GM13976 (cell line): Measurements from ENCODE around the gene ASPM.

Source experiments
- DNase-seq: peaks from one replicate; pipeline ENCODE4 v3.0.0; 2012; ENCODE audit warnings: low spot score
- CTCF ChIP-seq: IDR thresholded peaks from 2 replicates; pipeline ENCODE4 v1.5.1; 2012; ENCODE audit warnings: borderline replicate concordance, mild to moderate bottlenecking; ENCODE audit not compliant: insufficient read depth; ENCODE audit errors: extremely low read depth, missing control alignments, control extremely low read depth
- in situ Hi-C: fragments of 300-500 bp; cut with MboI; formaldehyde crosslinking; loops from one replicate; pipeline ENCODE4 v1.12.0; 2022; ENCODE audit warnings: low sequenced_read_pairs, mixed read lengths, inconsistent platforms; ENCODE audit not compliant: unreplicated experiment

The ASPM gene

GRCh38 chr1:197170538-197170937 is 24.1 kb upstream of the ASPM start:
- in situ Hi-C loops: no loop called here
- no peak for DNase-seq
- TF ChIP-seq CTCF: no peak

GRCh38 chr1:197159461-197159860 is 13.0 kb upstream of the ASPM start:
- TF ChIP-seq CTCF: no peak
- in situ Hi-C loops: no loop called here
- no peak for DNase-seq

- TF ChIP-seq CTCF: no peak
- in situ Hi-C loops: no loop called here
- no peak for DNase-seq
These were observed 10.2 kb upstream of the ASPM start for GRCh38 chr1:197156692-197157091.

- no peak for TF ChIP-seq CTCF
- no peak for DNase-seq
- in situ Hi-C loops: no loop called here
These were observed 6.2 kb upstream of the ASPM start for GRCh38 chr1:197152662-197153061.

GRCh38 chr1:197151185-197151584 is 4.7 kb upstream of the ASPM start:
- TF ChIP-seq CTCF: no peak
- no peak for DNase-seq
- in situ Hi-C loops: no loop called here

- TF ChIP-seq CTCF: no peak
- in situ Hi-C loops: no loop called here
- no peak for DNase-seq
These were observed 4.0 kb upstream of the ASPM start for GRCh38 chr1:197150336-197151005.
